Upper lobe of right lung (tissue), 1 donor: Measurements from ENCODE around the gene FGGY. TPM values are rescaled to one million over a fixed set of nuclear protein-coding genes. Genes with fewer than 3 reads are reported as not detected.
A peak's percentile ranks its signal among the peaks of the same experiment; 100 is the strongest.

ENCODE experiments used
- ATAC-seq: fragments of 200-7000 bp; cut with Tn5 transposase; one replicate; pipeline ENCODE4 v1.9.1; 2020; ENCODE audit warnings: mild to moderate bottlenecking, moderate library complexity
- DNase-seq: peaks from one replicate; pipeline ENCODE4 v3.0.0-alpha.2; 2020
- H3K27ac ChIP-seq: fragments of 200-600 bp; one replicate; pipeline ENCODE4 v1.8.0; 2022
- H3K27me3 ChIP-seq: fragments of 200-600 bp; one replicate; pipeline ENCODE4 v1.8.0; 2022; ENCODE audit warnings: mild to moderate bottlenecking
- H3K36me3 ChIP-seq: fragments of 200-600 bp; one replicate; pipeline ENCODE4 v1.8.0; 2022
- H3K4me1 ChIP-seq: fragments of 200-600 bp; one replicate; pipeline ENCODE4 v1.8.0; 2022
- H3K4me3 ChIP-seq: fragments of 200-600 bp; one replicate; pipeline ENCODE4 v1.8.0; 2022; ENCODE audit warnings: mild to moderate bottlenecking
- H3K9me3 ChIP-seq: fragments of 200-600 bp; one replicate; pipeline ENCODE4 v1.8.0; 2022
- CTCF ChIP-seq: fragments of 200-600 bp; IDR thresholded peaks from one replicate; pipeline ENCODE4 v1.8.0; 2022; ENCODE audit warnings: antibody characterized with exemption
- intact Hi-C: fragments of 100-400 bp; cut with DNase I; formaldehyde crosslinking; loops from one replicate; pipeline ENCODE4 v1.11.0; 2022
- total RNA-seq: library from RNA; stranded (reverse); fragmentation: NEBNext Ultra II Directional; extraction: Animal tissue kit (Norgen Biotek cat#: 25700); gene quantifications from one replicate; pipeline ENCODE4 v1.2.1, GENCODE V29; 2021
- donor health status: DM: no; HTN: yes; CAD: no; lungs with severe emphysema.

FGGY gene
- total RNA-seq, 1 donor from 2014 or later, result 39.2 TPM

GRCh38 chr1:59736744-59737143 is 439.9 kb downstream of the FGGY start:
- Histone ChIP-seq H3K27ac (no peak overlapping the region), H3K9me3 (no peaks in the 10 kb centered on the region), H3K36me3 (no peaks in the 10 kb centered on the region), H3K4me1 (peaks cover 20% of the 10 kb centered on the region), H3K27me3 (no peaks in the 10 kb centered on the region), H3K4me3 (no peak overlapping the region)
- DNase-seq (no peak), ATAC-seq (no peak)
- no peak for TF ChIP-seq CTCF
- intact Hi-C loops, result no loop called here

GRCh38 chr1:59737638-59738037 is 440.7 kb downstream of the FGGY start:
- no peaks in the 10 kb centered on the region for H3K27me3 ChIP-seq
- H3K4me1 ChIP-seq, result peaks cover 16% of the 10 kb centered on the region
- no peak overlapping the region for H3K27ac ChIP-seq
- TF ChIP-seq CTCF, result no peak
- ATAC-seq (no peak), DNase-seq (no peak)
- intact Hi-C loops, result no loop called here
- no peaks in the 10 kb centered on the region for H3K9me3 ChIP-seq
- no peak overlapping the region for H3K4me3 ChIP-seq
- H3K36me3 ChIP-seq, result no peaks in the 10 kb centered on the region

DNA sequence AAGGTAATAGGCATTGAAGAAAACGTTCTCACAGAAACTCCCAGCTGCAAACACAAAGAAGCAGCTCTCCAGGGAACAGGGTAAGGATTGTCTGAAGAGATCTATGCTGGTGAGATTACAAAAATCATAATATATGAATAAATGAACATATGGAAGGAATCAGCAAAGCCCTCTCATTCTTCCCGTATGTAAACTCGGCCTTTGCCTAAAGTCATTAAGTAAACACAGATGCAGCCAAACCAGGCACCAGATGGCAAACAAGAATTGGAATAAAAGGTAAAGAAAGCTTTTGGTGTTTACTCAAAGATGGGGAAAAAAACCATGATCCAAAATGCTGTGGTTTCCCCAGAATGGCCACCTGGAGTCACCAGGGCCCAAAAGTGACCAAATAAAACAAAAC is 441.3 kb downstream of the FGGY start:
- Histone ChIP-seq H3K36me3 (no peaks in the 10 kb centered on the region), H3K27ac (no peak overlapping the region), H3K4me1 (peaks cover 17% of the 10 kb centered on the region), H3K27me3 (no peaks in the 10 kb centered on the region), H3K9me3 (no peaks in the 10 kb centered on the region), H3K4me3 (no peak overlapping the region)
- DNase-seq (no peak), ATAC-seq (no peak)
- intact Hi-C loops, result no loop called here
- no peak for TF ChIP-seq CTCF

DNA sequence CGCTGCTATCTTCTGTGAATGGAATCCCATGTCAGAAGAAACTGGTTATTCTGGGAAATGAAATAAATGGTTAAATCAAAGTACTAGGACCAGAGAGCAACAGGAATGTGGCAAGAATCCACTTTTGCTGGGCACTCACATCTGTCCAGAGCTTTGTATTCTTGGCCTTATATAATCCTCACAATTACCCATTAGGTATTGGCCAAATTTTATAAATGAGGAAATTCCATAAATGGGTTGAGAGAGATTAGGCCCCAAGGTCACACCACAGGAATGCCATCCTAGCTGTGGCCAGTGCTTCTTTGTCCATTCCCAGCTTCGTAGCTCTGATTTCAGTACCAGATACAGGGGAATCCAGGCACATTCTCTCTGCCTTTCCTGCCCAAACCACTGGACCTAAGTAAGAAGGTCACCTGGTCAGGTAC is 441.7 kb downstream of the FGGY start:
- ATAC-seq (no peak), DNase-seq (no peak)
- no peaks in the 10 kb centered on the region for H3K36me3 ChIP-seq
- no peaks in the 10 kb centered on the region for H3K27me3 ChIP-seq
- TF ChIP-seq CTCF, result no peak
- no peaks in the 10 kb centered on the region for H3K9me3 ChIP-seq
- peaks cover 18% of the 10 kb centered on the region for H3K4me1 ChIP-seq
- intact Hi-C loops, result no loop called here
- no peak overlapping the region for H3K4me3 ChIP-seq
- no peak overlapping the region for H3K27ac ChIP-seq

DNA sequence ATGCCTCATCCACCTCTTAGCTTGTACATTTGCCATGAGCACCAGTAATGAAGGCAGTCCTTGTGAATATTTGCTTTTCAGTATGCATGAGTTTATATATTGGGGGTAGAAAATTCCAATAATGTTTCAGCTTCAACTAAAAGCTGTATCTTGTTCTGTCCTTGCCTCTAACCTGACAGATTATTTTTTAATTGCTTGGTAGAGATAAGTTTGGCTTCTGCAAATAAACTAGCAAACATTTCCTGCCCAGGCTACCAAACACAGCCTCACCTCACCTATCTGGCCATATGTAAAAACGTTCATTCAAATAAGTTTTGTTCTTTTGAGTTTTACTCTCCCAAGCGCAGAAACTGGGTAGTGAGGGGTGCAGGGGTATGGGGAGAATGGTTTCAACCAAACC is 442.2 kb downstream of the FGGY start:
- TF ChIP-seq CTCF, result no peak
- no peaks in the 10 kb centered on the region for H3K9me3 ChIP-seq
- no peak overlapping the region for H3K27ac ChIP-seq
- intact Hi-C loops, result no loop called here
- peaks cover 22% of the 10 kb centered on the region for H3K4me1 ChIP-seq
- H3K4me3 ChIP-seq, result no peak overlapping the region
- no peaks in the 10 kb centered on the region for H3K36me3 ChIP-seq
- no peaks in the 10 kb centered on the region for H3K27me3 ChIP-seq
- ATAC-seq, result no peak
- no peak for DNase-seq

DNA sequence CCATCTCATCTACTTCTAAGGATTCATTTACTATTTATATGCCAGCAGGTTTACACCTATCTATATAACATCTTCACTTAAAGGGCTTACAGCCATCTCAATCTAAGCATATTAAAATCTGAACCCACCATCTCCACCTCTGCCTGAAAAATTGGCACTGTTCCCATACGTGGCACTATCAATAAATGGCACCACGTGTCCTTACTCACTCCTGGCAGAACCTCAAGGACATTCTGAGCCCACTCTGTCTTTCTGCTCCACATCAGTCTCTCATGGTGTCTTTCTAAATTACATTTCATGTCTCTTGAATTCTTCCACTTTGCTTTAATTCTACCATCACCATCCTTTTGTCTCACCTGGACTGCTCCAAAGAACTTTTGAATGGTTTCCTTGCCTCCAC is 445.6 kb downstream of the FGGY start:
- DNase-seq (no peak), ATAC-seq (no peak)
- intact Hi-C loops, result no loop called here
- Histone ChIP-seq H3K27me3 (no peaks in the 10 kb centered on the region), H3K4me1 (peaks cover 29% of the 10 kb centered on the region), H3K4me3 (no peak overlapping the region), H3K9me3 (no peaks in the 10 kb centered on the region), H3K27ac (peak overlapping the region; percentile 75), H3K36me3 (no peaks in the 10 kb centered on the region)
- no peak for TF ChIP-seq CTCF
